Keratinocyte (primary cell): Measurements from ENCODE around the gene SLITRK5. TPM values are rescaled to one million over a fixed set of nuclear protein-coding genes. Genes with fewer than 3 reads are reported as not detected.

Experiments used
- DNase-seq: peaks from one replicate; pipeline ENCODE4 v3.0.0-alpha.2; 2011; ENCODE audit warnings: low read depth, missing footprints, low spot score
- FAIRE-seq: peaks from 2 replicates; lab custom pipeline; 2011; peaks lifted over from hg19 to GRCh38; lab: Jason Lieb, UNC
- H2AFZ ChIP-seq: 2 replicates; pipeline ENCODE4 v1.6.0; 2012; ENCODE audit warnings: low read length, control low read depth, inconsistent platforms; ENCODE audit not compliant: control insufficient read depth
- H3K27ac ChIP-seq: 2 replicates; pipeline ENCODE4 v1.5.1; 2011; ENCODE audit warnings: low read length; ENCODE audit not compliant: control insufficient read depth, insufficient read depth
- H3K27me3 ChIP-seq: 3 replicates; pipeline ENCODE4 v1.6.0; 2011; ENCODE audit warnings: low read length; ENCODE audit not compliant: control insufficient read depth, insufficient read depth; ENCODE audit errors: extremely low read depth
- H3K36me3 ChIP-seq, 2 experiments: 2 replicates in 1 of 2; 3 replicates in 1 of 2; pipeline ENCODE4 v1.5.1; 2011; ENCODE audit warnings: low read length in 2 of 2, mild to moderate bottlenecking in 1 of 2; ENCODE audit not compliant: control insufficient read depth in 2 of 2, insufficient read depth in 2 of 2; ENCODE audit errors: extremely low read depth in 1 of 2
- H3K4me1 ChIP-seq: 3 replicates; pipeline ENCODE4 v1.5.1; 2011; ENCODE audit warnings: low read length; ENCODE audit not compliant: control insufficient read depth, insufficient read depth; ENCODE audit errors: extremely low read depth
- H3K4me2 ChIP-seq: 3 replicates; pipeline ENCODE4 v1.6.0; 2011; ENCODE audit warnings: low read depth, low read length; ENCODE audit not compliant: control insufficient read depth, insufficient read depth; ENCODE audit errors: extremely low read depth
- H3K4me3 ChIP-seq, 3 experiments: fragments of 200-600 bp in 1 of 3; sonication (generic) in 1 of 3; 2 replicates in 2 of 3; 3 replicates in 1 of 3; pipeline ENCODE4 v1.5.1; 2011 to 2016; ENCODE audit warnings: low read length in 3 of 3, mild to moderate bottlenecking in 3 of 3, control low read depth in 2 of 3, inconsistent platforms in 1 of 3, low read depth in 1 of 3, mixed read lengths in 1 of 3, mixed run types in 1 of 3, moderate library complexity in 1 of 3; ENCODE audit not compliant: control insufficient read depth in 2 of 3, insufficient read depth in 2 of 3; ENCODE audit errors: extremely low read depth in 1 of 3
- H3K79me2 ChIP-seq: 2 replicates; pipeline ENCODE4 v1.6.0; 2012; ENCODE audit warnings: low read length; ENCODE audit not compliant: control insufficient read depth, insufficient read depth
- H3K9ac ChIP-seq: 3 replicates; pipeline ENCODE4 v1.6.0; 2011; ENCODE audit warnings: low read length; ENCODE audit not compliant: control insufficient read depth, insufficient read depth; ENCODE audit errors: extremely low read depth
- H3K9me1 ChIP-seq: 3 replicates; pipeline ENCODE4 v1.6.0; 2011; ENCODE audit warnings: low read length; ENCODE audit not compliant: control insufficient read depth, insufficient read depth; ENCODE audit errors: extremely low read depth
- H3K9me3 ChIP-seq: 2 replicates; pipeline ENCODE4 v1.5.1; 2012; ENCODE audit warnings: low read depth, low read length; ENCODE audit not compliant: control insufficient read depth
- H4K20me1 ChIP-seq: 3 replicates; pipeline ENCODE4 v1.6.0; 2011; ENCODE audit warnings: low read length; ENCODE audit not compliant: control insufficient read depth, insufficient read depth; ENCODE audit errors: extremely low read depth
- EZH2 ChIP-seq: IDR thresholded peaks from one replicate; pipeline ENCODE4 v1.6.1; 2012; ENCODE audit warnings: inconsistent platforms, mild to moderate bottlenecking, low read length, moderate library complexity
- dilution Hi-C: fragments of 300-500 bp; cut with MboI; formaldehyde crosslinking; loops from one replicate; pipeline ENCODE4 v1.7.0; 2020; ENCODE audit warnings: low sequenced_read_pairs; ENCODE audit not compliant: extremely low pct_ligation_motif_present
- polyA plus RNA-seq, 5 experiments: library from polyadenylated mRNA; depleted of rRNA in 3 of 5; stranded (reverse) in 3 of 5; stranded (forward) in 1 of 5; unstranded in 1 of 5; fragments of >200 nt; gene quantifications; 1 replicate in 1 of 5; 2 replicates in 3 of 5; 3 replicates in 1 of 5; pipeline versions ENCODE4 v1.2.1 to v1.2.3, GENCODE V29; 2011 to 2012; ENCODE audit warnings: missing spikeins in 2 of 5, low read depth in 1 of 5, low replicate concordance in 1 of 5
- TF ChIP-seq, protein P1 (sequence below), 3 experiments: IDR thresholded peaks in 1 of 3; conservative IDR thresholded peaks in 1 of 3; optimal IDR thresholded peaks in 1 of 3; 2 replicates in 2 of 3; 3 replicates in 1 of 3; pipeline versions ENCODE3 to v1.5.1; 2011; ENCODE audit warnings: low read length in 3 of 3, mild to moderate bottlenecking in 3 of 3, moderate library complexity in 2 of 3, control low read depth in 1 of 3, inconsistent platforms in 1 of 3; ENCODE audit not compliant: insufficient read depth in 2 of 3; ENCODE audit errors: extremely low read depth in 1 of 3

SLITRK5 gene
- polyA plus RNA-seq, 1 donor (not counting 4 experiments of a cell fraction or from before 2014, with no cell fraction given): 0.01 TPM

DNA sequence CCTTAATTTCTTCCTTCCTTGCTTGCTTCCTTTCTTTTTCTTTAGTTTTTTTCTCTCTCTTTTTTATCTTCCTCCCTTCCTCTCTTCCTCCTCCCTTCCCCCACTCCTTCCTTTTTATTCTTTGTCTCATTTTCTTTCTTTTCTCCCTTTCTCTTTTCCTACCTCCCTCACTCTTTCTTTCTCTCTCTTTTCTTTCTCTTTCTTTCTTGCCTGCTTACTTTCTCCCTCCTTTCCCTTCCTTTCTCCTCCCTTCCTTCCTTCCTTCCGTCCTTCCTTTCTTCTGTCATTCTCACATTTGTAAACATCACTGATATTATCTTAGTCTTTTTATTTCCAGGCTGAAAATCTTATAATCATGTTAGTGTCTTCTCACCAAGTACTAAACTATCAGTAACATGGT lies 38.8 kb downstream of the SLITRK5 start:
- no peaks in the 10 kb centered on the region for H4K20me1 ChIP-seq
- no peak overlapping the region for H3K4me3 ChIP-seq
- no peak overlapping the region for H3K9ac ChIP-seq
- no peaks in the 10 kb centered on the region for H3K9me1 ChIP-seq
- TF ChIP-seq EZH2: no peak
- TF ChIP-seq, protein P1, sequence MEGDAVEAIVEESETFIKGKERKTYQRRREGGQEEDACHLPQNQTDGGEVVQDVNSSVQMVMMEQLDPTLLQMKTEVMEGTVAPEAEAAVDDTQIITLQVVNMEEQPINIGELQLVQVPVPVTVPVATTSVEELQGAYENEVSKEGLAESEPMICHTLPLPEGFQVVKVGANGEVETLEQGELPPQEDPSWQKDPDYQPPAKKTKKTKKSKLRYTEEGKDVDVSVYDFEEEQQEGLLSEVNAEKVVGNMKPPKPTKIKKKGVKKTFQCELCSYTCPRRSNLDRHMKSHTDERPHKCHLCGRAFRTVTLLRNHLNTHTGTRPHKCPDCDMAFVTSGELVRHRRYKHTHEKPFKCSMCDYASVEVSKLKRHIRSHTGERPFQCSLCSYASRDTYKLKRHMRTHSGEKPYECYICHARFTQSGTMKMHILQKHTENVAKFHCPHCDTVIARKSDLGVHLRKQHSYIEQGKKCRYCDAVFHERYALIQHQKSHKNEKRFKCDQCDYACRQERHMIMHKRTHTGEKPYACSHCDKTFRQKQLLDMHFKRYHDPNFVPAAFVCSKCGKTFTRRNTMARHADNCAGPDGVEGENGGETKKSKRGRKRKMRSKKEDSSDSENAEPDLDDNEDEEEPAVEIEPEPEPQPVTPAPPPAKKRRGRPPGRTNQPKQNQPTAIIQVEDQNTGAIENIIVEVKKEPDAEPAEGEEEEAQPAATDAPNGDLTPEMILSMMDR (optimal IDR thresholded peaks at IDR 0.05 in 1 of 3, IDR thresholded peaks at IDR 0.05 in 1 of 3, conservative IDR thresholded peaks at IDR 0.05 in 1 of 3; ENCODE audit: extremely low read depth in 1 of 3, insufficient read depth in 2 of 3, low read length in 3 of 3): no peak
- no peak overlapping the region for H3K4me2 ChIP-seq
- FAIRE-seq: no peak
- no peaks in the 10 kb centered on the region for H3K36me3 ChIP-seq
- H3K27me3 ChIP-seq: no peaks in the 10 kb centered on the region
- dilution Hi-C loops: no loop called here
- no peaks in the 10 kb centered on the region for H3K4me1 ChIP-seq
- no peaks in the 10 kb centered on the region for H3K9me3 ChIP-seq
- no peaks in the 10 kb centered on the region for H3K79me2 ChIP-seq
- H2AFZ ChIP-seq: no peak overlapping the region
- H3K27ac ChIP-seq: no peak overlapping the region
- no peak for DNase-seq

DNA sequence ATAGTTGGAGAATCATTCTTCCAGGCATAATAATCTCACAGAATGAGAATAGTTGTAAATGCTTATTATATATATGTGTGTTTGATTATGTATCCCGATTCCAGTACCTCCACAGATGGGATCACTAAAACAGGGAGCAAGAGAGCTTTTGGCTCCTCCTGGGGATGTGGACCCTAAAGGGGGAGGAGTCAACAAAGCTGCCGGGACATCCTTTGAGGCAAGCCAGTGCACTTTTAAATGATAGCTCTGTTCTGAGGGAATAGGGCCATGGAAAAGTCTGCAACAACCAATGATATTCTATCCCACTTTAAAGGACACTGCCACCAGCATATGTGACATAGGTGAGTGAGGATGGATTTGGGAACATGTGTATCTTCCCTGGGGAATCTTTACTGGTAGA lies 40.8 kb downstream of the SLITRK5 start:
- FAIRE-seq (no peak), DNase-seq (no peak)
- Histone ChIP-seq H3K27me3 (no peaks in the 10 kb centered on the region), H3K9me1 (no peaks in the 10 kb centered on the region), H3K4me3 (no peak overlapping the region), H3K79me2 (no peaks in the 10 kb centered on the region), H2AFZ (no peak overlapping the region), H3K9ac (no peak overlapping the region), H3K27ac (no peak overlapping the region), H3K36me3 (no peaks in the 10 kb centered on the region), H3K4me2 (no peak overlapping the region), H3K9me3 (no peaks in the 10 kb centered on the region), H4K20me1 (no peaks in the 10 kb centered on the region), H3K4me1 (no peaks in the 10 kb centered on the region)
- dilution Hi-C loops: no loop called here
- TF ChIP-seq EZH2: no peak
- TF ChIP-seq, protein P1 (optimal IDR thresholded peaks at IDR 0.05 in 1 of 3, IDR thresholded peaks at IDR 0.05 in 1 of 3, conservative IDR thresholded peaks at IDR 0.05 in 1 of 3; ENCODE audit: extremely low read depth in 1 of 3, insufficient read depth in 2 of 3, low read length in 3 of 3): no peak
